Measurements from ENCODE around the gene DPP6.

The DPP6 gene

DNA sequence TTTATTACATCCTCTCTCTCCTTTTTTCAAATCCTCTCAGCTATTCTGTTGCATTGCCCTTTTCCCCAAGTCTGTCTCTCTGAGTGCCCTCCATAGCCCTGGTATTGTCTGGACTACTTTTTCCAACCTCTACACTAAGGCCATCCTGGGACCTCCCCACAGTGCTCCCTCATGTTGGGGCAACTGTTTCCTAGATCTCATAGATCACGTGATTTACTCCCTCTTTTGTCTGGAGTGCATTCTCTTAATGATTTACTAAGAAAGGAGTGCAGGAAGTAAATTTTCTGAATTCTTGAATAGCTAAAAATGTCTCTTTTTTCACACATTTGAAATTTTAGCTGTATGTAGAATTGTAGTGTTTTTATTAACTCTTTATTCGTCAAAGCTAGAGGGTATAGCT lies 733.7 kb downstream of the DPP6 start:
- no peak for DNase-seq

DNA sequence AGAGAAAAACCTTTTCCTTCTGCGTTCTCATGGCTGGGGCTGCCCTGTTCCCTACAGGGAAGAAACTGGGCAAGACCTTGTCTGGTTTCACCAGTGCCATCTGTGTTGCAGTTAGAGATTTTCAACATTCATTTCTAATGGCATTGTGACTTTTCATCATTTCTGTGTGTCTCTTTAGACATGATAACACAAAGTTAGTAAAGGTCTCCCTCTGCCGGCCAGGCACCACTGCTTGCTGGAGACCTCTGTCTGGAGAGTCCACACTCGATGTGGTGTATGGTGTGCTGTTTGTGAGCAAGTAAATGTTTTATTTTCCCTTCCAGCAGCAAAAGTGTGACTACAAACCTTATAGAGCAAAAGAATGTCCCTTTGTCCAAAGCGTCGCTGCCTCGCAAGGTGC lies 737.2 kb downstream of the DPP6 start:
- DNase-seq = no peak

DNA sequence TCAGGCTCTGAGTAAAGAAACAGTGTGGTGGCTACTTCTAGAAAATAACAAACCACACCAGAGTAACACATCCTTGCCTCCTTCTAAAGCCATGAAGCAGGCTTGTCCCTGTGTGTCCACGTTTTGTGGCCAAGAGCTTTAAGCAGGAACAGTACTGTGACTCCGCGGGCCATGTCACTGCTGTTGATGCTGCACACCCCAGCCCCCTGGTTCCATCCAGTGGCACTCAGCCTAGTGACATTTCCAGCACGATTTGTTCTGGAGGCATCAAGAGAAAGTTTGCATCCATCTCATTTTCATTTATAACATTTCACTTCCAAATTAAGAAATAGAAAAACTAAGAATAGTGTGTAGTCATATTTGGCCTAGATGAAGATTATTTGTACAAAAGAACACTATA lies 739.4 kb downstream of the DPP6 start:
- DNase-seq = no peak

- DNase-seq = no peak
Measured at GRCh38 chr7:154792436-154793055, 740.3 kb downstream of the DPP6 start.

- DNase-seq = no peak
Measured at GRCh38 chr7:154794147-154794780, 742.1 kb downstream of the DPP6 start.

- DNase-seq = no peak
Measured at GRCh38 chr7:154795014-154795413, 742.8 kb downstream of the DPP6 start.

- DNase-seq = no peak
Measured at GRCh38 chr7:154795437-154795836, 743.2 kb downstream of the DPP6 start.

DNA sequence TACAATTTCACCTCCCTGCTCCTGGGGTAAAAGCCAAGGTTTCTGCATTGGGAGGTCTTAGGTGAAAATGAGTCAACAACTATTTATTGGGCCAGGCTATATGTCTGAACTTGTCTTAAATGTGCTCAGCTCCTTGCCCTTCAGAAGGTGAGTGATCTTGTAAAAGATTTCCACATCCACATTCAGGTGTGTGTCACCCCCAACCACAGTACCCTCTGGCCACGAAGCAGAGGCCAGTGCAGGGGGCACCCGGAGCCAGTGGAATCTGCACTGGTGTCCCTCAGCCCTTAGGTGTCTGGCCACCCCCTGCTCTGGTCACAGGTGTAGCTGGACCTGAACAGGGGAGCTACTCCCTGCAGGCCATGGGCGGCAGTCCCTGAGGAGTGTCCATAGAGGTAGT lies 752.3 kb downstream of the DPP6 start:
- DNase-seq = no peak

DNA sequence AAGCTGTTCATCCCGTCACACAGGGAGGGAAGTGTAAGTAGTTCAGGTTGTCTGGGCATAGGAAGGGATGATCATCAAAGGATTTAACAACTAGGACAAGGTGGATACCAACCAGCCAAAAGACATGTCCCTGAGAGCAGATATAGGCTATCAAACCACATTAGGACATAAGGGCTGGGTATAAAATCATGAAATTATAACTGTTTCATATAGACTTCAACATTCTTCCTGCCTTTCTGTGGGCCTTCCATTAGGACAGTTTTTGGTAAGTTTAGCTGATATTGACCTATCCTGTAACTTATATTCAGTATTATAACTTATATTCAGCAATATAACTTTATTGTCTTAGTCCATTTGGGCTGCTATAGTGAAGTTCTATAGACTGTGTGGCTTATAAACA lies 759.8 kb downstream of the DPP6 start:
- DNase-seq = no peak

DNA sequence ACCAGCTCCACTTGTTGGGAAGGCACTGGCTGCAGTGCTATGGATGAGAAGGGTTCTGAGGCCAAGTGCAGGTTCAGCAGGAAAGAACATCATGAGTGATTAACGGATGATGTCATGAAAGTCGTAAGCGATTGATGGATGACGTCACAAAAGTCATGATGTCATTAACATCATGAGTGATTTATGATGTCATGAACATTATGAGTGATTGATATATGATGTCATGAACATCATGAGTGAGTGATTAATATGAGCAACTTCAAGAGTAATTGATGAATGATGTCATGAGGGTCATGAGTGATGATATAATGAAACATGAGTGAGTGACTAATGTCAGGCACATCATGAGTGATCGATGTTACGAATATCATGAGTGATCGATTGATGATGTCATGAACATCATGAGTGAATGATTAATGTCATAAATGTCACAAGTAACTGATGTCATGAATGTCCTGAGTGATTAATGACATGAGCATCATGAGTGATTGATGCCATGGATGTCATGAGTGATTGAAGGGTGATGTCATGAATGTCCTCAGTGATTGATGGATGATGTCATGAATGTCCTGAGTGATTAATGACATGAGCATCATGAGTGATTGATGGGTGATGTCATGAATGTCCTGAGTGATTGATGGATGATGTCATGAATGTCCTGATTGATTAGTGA lies 765.2 kb downstream of the DPP6 start:
- DNase-seq = no peak

GRCh38 chr7:154827007-154827406 lies 774.8 kb downstream of the DPP6 start:
- DNase-seq = no peak

DNA sequence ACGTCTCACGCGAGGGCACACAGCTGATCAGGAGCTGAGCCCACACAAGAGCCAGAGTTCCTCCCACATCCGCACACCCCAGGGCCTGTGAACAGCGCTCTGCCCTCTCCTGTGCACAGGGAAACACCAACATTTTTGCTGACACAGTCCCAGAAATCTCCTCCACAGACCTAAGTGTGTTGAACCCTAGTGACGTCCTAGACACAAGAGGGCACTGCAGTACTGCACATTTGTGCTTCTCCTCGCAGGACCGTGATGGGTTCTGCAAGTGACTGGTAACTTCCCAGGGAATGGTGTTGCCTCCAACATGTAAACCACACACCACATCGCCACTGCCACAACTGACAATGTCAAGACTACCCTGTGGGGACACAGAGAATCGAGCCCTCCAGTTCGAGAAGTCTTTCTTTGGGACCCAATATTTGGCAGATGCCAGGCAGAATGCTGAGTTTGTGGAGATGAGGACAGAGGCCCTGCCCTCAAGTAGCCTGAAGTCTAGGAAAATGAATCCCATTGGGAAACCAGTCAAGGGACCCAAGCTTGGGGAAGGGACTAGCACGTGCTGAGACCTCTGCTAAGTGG lies 780.5 kb downstream of the DPP6 start:
- no peak for DNase-seq

- no peak for DNase-seq
Measured at GRCh38 chr7:154836021-154836448, 783.8 kb downstream of the DPP6 start.

GRCh38 chr7:154837087-154837486 lies 784.9 kb downstream of the DPP6 start:
- DNase-seq = no peak

DNA sequence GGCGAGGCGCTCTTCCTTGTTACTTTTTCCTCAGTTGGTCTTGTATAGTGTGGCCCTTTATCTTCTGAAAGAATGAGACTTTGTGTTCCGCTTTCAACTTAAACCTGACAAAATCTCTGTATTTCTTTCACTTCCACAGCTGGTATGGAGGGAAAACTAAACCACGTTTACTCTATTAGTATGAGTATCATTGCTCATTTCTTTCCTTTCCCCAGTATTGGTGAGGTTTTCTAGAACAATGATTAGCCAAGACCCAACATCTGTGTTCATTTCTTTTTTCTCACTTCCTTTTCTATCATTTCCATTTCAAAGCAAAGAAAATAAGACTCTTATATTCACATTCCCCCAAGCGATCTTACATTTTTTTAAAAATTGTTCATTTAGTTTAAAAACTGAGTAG lies 785.4 kb downstream of the DPP6 start:
- DNase-seq = no peak

GRCh38 chr7:154840086-154840485 lies 787.9 kb downstream of the DPP6 start:
- no peak for DNase-seq

- DNase-seq = no peak
Measured at GRCh38 chr7:154841731-154842331, 789.6 kb downstream of the DPP6 start.

GRCh38 chr7:154842591-154842990 lies 790.4 kb downstream of the DPP6 start:
- no peak for DNase-seq

DNA sequence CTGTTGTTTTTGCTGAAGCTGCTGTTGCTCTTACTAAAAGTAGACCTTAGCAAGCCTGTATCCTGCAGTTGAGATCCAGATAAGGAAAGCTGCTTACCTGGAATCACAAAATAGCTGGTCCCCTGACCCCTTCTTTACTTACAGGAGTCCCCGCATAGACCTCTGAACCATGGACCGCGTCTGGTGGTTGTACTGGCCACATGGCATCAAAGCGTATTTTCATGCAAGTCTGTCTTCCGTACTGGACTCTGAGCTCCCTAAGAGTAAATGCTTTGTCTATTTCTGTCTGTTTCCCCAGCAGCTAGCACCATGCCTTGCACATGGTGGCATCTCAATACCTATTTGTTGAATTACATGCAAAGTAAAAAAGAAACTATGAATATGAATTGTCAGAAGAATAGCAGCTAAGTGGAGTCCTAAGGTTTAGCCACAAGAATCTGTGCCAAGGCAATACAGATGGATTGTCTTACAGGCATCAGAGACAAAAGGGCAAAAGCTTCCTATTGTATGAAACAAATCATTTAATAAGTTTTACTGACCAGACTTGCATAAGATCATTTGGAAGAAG lies 791.6 kb downstream of the DPP6 start:
- no peak for DNase-seq

DNA sequence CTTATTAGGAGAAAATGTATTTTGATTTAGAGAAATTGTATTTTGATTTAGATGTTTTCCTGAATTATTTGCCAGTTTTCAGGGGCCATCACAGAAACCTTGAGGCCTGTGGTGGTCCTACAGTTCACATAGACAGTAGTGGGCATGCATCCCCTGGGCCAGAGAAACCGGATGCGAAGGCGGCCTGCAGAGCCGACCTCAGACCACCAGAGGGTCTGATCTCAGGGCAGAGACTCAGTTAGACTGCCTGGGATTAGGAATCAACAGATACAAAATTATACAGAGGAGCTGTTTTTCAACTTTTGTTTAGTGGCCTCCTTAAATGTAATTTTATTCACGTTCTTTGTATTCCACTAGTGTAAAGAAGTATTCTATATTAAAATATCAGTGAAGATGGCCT lies 792.3 kb downstream of the DPP6 start:
- no peak for DNase-seq

DNA sequence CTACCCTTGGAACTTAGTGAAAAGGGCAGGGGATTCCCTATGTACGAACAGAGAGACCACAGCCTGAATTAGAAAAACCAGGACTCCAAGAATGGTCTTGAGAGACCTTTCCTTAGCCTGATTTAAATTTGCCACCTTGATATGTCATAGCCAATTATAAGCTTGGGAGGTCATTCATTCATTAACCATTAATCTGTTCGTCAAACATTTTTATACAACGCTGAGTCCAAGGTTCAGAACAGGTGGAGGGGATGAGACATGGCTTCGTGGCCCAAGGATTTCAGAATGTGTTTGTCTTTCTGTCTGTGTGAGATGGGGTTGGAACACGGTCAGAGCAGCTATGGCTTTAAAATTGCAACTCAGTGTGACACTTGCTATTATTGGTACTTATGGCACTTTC lies 792.8 kb downstream of the DPP6 start:
- no peak for DNase-seq

- DNase-seq = no peak
Measured at GRCh38 chr7:154848464-154848863, 796.3 kb downstream of the DPP6 start.

GRCh38 chr7:154852205-154852604 lies 800.0 kb downstream of the DPP6 start:
- no peak for DNase-seq

Measured in NCI-H1048 (cell line).